Right lobe of liver (tissue), 6 donors: ENCODE measurements around the gene SUCLG2. TPM values are rescaled to one million over a fixed set of nuclear protein-coding genes. Genes with fewer than 3 reads are reported as not detected.

Experiments used
- ATAC-seq, 4 donors: fragments of 200-7000 bp; cut with Tn5 transposase; one replicate each; pipeline ENCODE4 v1.9.1; 2020; ENCODE audit warnings: mild to moderate bottlenecking in 4 of 4, moderate library complexity in 4 of 4
- DNase-seq, 3 donors: peaks; one replicate each; pipeline ENCODE4 v3.0.0-alpha.2; 2020
- H3K27ac ChIP-seq, 3 donors: fragments of 200-600 bp; one replicate each; pipeline ENCODE4 v1.8.0; 2022
- H3K27me3 ChIP-seq, 2 donors: fragments of 200-600 bp; one replicate each; pipeline ENCODE4 v1.8.0; 2022
- H3K36me3 ChIP-seq, 4 donors: fragments of 200-600 bp; sonication (generic) in 1 of 4; one replicate each; pipeline versions ENCODE4 v1.5.1 to v1.8.0; 2017 to 2022; ENCODE audit warnings: control low read depth in 1 of 4
- H3K4me1 ChIP-seq, 4 donors: fragments of 200-600 bp; sonication (generic) in 1 of 4; one replicate each; pipeline versions ENCODE4 v1.5.1 to v1.8.0; 2017 to 2022; ENCODE audit warnings: control low read depth in 1 of 4
- H3K4me3 ChIP-seq, 3 donors: fragments of 200-600 bp; one replicate each; pipeline ENCODE4 v1.8.0; 2022
- H3K9me3 ChIP-seq, 4 donors: fragments of 200-600 bp; sonication (generic) in 1 of 4; one replicate each; pipeline versions ENCODE4 v1.5.1 to v1.8.0; 2017 to 2022; ENCODE audit warnings: control low read depth in 1 of 4
- CTCF ChIP-seq, 4 donors: fragments of 200-600 bp in 3 of 4; fragments of 450-650 bp in 1 of 4; IDR thresholded peaks; one replicate each; pipeline versions ENCODE4 v1.5.1 to v1.8.0; 2016 to 2022; ENCODE audit warnings: antibody characterized with exemption in 4 of 4, mild to moderate bottlenecking in 2 of 4
- POLR2A ChIP-seq: fragments of 450-650 bp; IDR thresholded peaks from one replicate; pipeline ENCODE4 v1.6.1; 2017; ENCODE audit warnings: antibody characterized with exemption, mild to moderate bottlenecking
- WGBS: methylation state at CpG from one replicate; pipeline ENCODE4 v1.1.6; 2018; ENCODE audit warnings: low coverage, low lambda C conversion rate; ENCODE audit not compliant: insufficient coverage; ENCODE audit errors: missing lambda C conversion rate; 5-methylcytosine and 5-hydroxymethylcytosine counted together
- intact Hi-C, 2 donors: fragments of 100-400 bp; cut with DNase I; formaldehyde crosslinking; loops; one replicate each; pipeline versions ENCODE4 v1.11.2 to v1.14.1; 2022
- total RNA-seq, 6 experiments: library from RNA; depleted of rRNA in 2 of 6; stranded (reverse); fragments of >200 nt in 2 of 6; fragmentation: NEBNext Ultra II Directional in 3 of 6; extraction: Animal tissue kit (Norgen Biotek cat#: 25700) in 3 of 6; gene quantifications; one replicate each; pipeline versions ENCODE4 v1.1.0 to v1.2.4, GENCODE V29; 2016 to 2023
- donor health status: DM: no; HTN: yes; CAD: no.
- donor health status: DM: no; HTN: no; CAD: no.
- donor health status: DM: no; HTN: no; CAD: no.
- donor health status: DM: no; HTN: yes; CAD: no.
- donor health status: DM: no; HTN: yes; CAD: no.

The SUCLG2 gene
- total RNA-seq, 6 experiments from 2014 or later: 138 to 167 (median 158) TPM

- H3K9me3 ChIP-seq: no peaks in the 10 kb centered on the region
- no peak for ATAC-seq
- intact Hi-C loops: no loop called here
- no peaks in the 10 kb centered on the region for H3K27me3 ChIP-seq
- WGBS: 90% methylated on average over 8 of the region's 8 CpGs
- peaks cover 0 to 10% (median 2%) of the 10 kb centered on the region in 4 donors for H3K4me1 ChIP-seq
- H3K4me3 ChIP-seq: no peak overlapping the region
- no peak for DNase-seq
- no peak for TF ChIP-seq CTCF (IDR thresholded peaks at IDR 0.05)
- TF ChIP-seq POLR2A: no peak
- H3K36me3 ChIP-seq: no peaks in the 10 kb centered on the region
- no peak overlapping the region for H3K27ac ChIP-seq
Observed at GRCh38 chr3:67598814-67599556, 55.4 kb downstream of the SUCLG2 start.

GRCh38 chr3:67595424-67595823 lies 59.0 kb downstream of the SUCLG2 start:
- TF ChIP-seq CTCF (IDR thresholded peaks at IDR 0.05) (no peak), POLR2A (no peak)
- H3K4me3 ChIP-seq: no peak overlapping the region
- no peaks in the 10 kb centered on the region for H3K9me3 ChIP-seq
- no peaks in the 10 kb centered on the region for H3K36me3 ChIP-seq
- peaks cover 0 to 10% (median 2%) of the 10 kb centered on the region in 4 donors for H3K4me1 ChIP-seq
- intact Hi-C loops: no loop called here
- H3K27ac ChIP-seq: no peak overlapping the region
- WGBS: 42% methylated on average over 3 of the region's 3 CpGs
- DNase-seq (peak in 2 of 3 donors; percentile 48 to 55), ATAC-seq (peak; percentile 62 to 88 (median 68))
- H3K27me3 ChIP-seq: no peaks in the 10 kb centered on the region

GRCh38 chr3:67593761-67594234 lies 60.6 kb downstream of the SUCLG2 start:
- Histone ChIP-seq H3K27me3 (no peaks in the 10 kb centered on the region), H3K27ac (no peak overlapping the region), H3K9me3 (no peaks in the 10 kb centered on the region), H3K4me3 (no peak overlapping the region), H3K4me1 (peaks cover 0 to 10% (median 2%) of the 10 kb centered on the region in 4 donors), H3K36me3 (no peaks in the 10 kb centered on the region)
- no peak for TF ChIP-seq POLR2A
- TF ChIP-seq CTCF (IDR thresholded peaks at IDR 0.05): peak in 2 of 4 donors; percentile 15 to 31
- ATAC-seq: peak; percentile 41 to 55 (median 45)
- DNase-seq: no peak
- WGBS: 83% methylated on average over 1 of the region's 4 CpGs
- intact Hi-C loops: no loop called here

GRCh38 chr3:67592057-67592456 lies 62.4 kb downstream of the SUCLG2 start:
- Histone ChIP-seq H3K9me3 (no peaks in the 10 kb centered on the region), H3K27ac (no peak overlapping the region), H3K27me3 (no peaks in the 10 kb centered on the region), H3K4me1 (peaks cover 0 to 14% (median 2%) of the 10 kb centered on the region in 4 donors), H3K36me3 (no peaks in the 10 kb centered on the region), H3K4me3 (no peak overlapping the region)
- ATAC-seq (no peak), DNase-seq (no peak)
- TF ChIP-seq CTCF (IDR thresholded peaks at IDR 0.05) (no peak), POLR2A (no peak)
- intact Hi-C loops: no loop called here
